LoVo (cell line): ENCODE results near the gene DNAAF8.
"Not testable (repeated sequence)": the region's sequence is repeated elsewhere in the genome, so short reads cannot be mapped to it uniquely, and the experiment has no call there.

Experiments
- DNase-seq: peaks from one replicate; pipeline ENCODE4 v3.0.0-alpha.2; 2016; ENCODE audit warnings: low spot score

DNAAF8 gene

DNA sequence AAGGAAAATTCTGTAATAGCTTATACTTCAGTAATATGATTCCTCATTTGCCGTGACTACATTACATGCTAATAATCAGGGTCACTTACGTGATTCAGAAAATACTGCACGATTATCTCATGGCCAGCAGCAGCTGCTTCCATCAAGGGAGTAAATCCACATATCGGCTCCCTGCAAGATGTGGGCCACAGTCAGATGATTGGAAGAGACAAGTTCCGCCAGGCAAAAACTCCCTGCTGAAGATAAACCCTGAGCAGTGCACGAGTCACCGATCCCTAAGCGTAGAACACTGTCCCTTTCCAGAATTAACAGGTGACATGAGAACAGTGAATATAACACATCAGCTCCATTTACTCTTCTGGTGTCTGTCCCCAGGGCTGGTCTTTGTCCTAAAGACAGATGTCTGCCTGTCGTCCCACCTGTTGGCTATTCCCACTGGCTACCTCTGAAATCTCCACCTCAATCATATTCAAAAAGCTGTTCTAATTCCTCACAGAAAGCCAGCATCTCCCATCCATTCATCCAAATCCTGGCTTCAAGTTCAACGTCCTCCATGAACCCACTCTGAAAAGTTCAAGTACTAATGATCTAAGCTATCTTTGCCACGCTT is 9.6 kb upstream of the DNAAF8 start:
- DNase-seq, result no peak

GRCh38 chr16:4726616-4727015 is 7.7 kb upstream of the DNAAF8 start:
- DNase-seq, result no peak

GRCh38 chr16:4728676-4729075 is 5.7 kb upstream of the DNAAF8 start:
- DNase-seq, result no peak

DNA sequence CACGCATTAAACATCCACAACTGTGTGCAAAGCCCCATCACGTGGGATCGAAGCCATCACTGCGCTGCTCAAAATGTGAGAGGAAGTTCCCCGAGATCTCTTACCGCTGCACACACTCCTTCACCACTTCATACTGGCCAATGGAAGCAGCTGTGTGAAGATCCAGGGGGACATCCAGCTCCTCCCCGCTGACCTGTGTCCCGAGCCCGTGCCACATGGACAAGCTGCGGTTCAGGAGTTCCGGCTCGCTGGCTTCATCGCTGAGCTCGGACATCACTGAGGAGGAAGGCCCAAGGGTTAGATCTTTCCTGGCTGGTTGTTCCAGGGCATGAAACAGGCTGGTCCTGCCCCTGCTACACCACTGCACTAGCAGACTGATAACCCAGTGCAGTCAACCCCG is 4.5 kb upstream of the DNAAF8 start:
- DNase-seq, result no peak

DNA sequence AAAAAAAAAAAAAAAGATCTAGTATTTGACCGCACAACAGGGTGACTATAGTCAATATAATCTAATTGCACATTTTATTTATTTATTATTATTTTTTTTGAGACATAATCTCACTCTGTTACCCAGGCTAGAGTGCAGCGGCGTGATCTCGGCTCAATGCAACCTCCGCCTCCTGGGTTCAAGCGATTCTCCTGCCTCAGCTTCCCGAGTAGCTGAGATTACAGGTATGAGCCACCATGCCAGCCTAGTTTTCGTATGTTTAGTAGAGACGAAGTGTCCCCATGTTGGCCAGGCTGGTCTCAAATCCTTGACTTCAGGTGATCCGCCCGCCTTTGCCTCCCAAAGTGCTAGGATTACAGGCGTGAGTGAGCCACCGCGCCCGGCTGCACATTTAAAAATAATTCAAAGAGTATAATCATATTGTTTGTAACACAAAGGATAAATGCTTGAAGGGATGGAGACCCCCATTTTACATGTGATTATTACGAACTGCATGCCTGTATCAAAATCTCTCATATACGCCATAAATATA is 1.1 kb upstream of the DNAAF8 start:
- DNase-seq, result no peak

DNA sequence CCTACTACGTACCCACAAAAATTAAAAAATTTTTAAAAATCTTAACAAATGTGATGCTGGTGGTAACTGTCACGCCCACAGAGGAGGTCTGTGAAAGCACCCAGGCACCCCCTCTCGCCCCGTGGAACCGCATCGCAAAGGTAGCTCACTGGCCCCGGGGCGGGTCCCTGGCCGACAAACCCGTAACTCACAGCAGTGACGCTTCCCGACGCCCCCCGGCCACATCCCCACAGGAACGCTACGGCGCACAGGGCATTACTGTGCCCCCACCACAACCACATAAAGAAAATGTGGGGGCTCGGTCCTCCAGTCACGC is 632 bp upstream of the DNAAF8 start:
- no peak for DNase-seq

GRCh38 chr16:4734730-4735535 is 596 bp downstream of the DNAAF8 start:
- DNase-seq, result peak; percentile 80

DNA sequence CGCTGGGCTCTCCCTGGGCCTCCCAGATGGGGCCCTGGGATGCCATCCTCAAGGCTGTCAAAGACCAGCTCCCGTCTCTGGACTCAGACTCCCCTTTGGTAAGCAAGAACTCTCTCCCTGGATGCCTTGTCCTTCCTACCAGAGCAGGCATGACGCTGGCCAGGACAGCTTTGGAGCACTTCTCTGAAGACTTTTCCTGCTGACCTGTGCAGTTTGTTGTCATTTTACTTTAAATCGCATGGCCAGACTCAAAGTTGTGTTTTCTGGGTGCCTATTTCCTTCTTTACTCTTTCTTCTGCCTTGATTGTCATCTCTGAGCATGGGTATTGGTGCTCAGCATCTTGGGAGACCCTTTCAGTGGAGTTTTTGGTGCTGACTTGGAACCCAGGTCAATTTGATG is 2.2 kb downstream of the DNAAF8 start:
- no peak for DNase-seq

GRCh38 chr16:4737545-4737944 is 3.2 kb downstream of the DNAAF8 start:
- no peak for DNase-seq

GRCh38 chr16:4738370-4738769 is 4.0 kb downstream of the DNAAF8 start:
- not testable (repeated sequence) for DNase-seq

GRCh38 chr16:4743226-4743878 is 9.0 kb downstream of the DNAAF8 start:
- DNase-seq, result no peak

DNA sequence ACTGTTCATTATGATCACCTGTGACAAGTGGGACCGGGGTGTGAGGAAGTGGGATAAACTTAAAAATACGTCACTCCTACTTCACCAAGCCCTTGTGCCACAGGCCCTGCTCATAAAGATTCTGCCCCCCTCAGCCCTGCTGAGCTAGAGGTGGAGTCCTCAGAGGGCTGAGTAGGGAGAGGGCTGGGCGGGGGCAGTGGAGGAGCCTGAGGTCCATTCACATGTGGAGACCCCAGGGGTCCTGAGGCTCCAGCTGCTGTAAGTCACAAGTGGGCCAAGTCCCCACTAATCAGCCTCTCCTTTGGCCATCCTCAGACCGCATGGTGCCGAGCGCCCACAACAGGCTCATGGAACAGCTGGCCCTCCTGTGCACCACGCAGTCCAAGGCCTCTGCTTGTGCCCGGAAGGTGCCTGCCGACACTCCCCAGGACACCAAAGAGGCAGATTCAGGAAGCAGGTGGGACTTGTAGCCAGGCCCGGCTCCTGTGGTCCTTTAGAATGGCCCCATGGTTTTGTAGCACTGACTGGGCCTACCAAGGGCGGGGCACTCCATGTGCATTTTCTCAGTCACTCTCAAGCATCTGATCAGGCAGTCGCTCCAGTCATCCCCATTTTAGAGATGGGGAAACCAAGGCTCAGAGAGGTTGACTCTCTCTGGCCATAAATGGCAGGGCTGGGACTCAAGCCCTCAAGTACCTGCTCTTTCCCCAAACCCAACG is 10.4 kb downstream of the DNAAF8 start:
- DNase-seq, result no peak

DNA sequence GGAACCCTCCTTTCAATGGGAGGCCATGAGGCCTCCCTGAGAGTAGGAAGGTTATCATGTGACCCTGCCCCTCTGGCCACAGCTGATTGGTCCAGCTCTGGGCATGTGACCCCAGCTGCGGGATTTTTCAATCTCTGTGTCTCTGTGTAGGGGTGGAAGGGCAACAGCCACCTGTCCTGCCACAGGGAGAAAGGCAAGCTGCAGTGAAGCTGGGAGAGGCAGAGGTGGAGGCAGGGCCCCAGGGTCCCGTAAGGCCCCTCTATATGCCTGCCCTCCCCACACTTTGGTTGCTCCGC is 10.9 kb downstream of the DNAAF8 start:
- DNase-seq, result no peak

DNA sequence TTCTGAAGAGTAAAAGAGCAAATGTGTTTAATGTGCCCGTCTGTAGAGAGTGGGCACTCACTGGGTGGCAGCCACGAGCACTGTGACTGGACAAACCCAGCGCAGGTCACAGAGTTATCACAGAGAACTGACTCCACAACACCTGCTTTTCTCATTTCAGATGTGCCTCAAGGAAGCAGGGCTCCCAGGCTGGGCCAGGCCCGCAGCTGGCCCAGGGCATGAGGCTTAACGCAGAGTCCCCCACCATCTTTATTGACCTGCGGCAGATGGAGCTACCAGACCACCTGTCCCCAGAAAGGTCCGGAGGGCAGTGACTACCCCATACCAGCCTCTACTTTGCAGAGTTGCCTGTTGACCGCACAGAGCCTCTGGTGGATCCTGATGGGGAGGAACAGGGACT is 11.9 kb downstream of the DNAAF8 start:
- DNase-seq, result no peak

- no peak for DNase-seq
These were observed 12.7 kb downstream of the DNAAF8 start for GRCh38 chr16:4746991-4747574.

GRCh38 chr16:4747906-4748681 is 13.8 kb downstream of the DNAAF8 start:
- no peak for DNase-seq

GRCh38 chr16:4748682-4749411 is 14.5 kb downstream of the DNAAF8 start:
- no peak for DNase-seq

DNA sequence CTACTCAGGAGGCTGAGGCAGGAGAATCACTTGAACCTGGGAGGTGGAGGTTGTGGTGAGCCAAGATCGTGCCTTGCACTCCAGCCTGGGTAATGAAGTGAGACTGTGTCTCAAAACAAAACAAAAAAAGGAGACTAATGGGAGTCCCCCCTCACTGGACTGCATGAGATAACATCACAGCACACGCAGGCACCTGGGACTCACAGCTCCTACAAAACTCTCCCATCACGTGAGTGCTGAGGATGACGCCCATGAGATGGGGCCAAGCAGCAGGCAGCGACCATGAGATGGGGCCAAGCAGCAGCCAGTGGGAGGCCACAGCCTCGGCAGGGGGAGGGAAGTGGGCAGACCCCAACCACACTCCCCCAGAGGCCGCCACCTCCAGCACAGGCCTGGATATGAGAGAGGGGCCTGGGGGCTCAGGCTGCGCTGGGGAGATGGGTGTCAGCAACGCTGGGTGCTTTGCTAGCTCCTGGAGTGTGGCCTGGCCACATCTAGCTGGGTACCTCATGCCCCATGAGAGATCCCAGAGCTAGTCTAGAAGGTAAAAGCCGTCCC is 15.4 kb downstream of the DNAAF8 start:
- no peak for DNase-seq

DNA sequence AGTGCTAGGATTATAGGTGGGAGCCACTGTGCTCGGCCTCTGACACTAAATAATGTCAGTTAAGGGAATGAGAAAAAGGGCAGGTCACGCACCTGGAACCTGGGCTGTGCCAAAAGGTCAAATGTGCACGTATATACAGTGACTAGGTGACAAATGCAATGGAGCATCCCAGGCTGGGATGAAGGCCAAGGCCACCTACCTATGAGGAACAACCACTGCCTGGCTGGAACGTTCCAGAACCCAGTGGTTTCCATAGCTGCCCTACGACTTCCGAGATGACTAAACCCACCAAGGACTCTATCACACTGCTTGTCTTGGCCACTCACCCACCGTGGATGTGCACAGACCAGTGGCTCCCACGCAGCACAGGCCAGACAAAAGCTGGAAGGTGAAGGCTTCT is 16.6 kb downstream of the DNAAF8 start:
- DNase-seq, result no peak

GRCh38 chr16:4752351-4753100 is 18.2 kb downstream of the DNAAF8 start:
- DNase-seq, result no peak
